ENCODE data around the gene CD8A.

CD8A gene

GRCh38 chr2:86786001-86786536 is 4.6 kb downstream of the CD8A start:
- TF ChIP-seq CTCF (conservative IDR thresholded peaks at IDR 0.05; ENCODE audit: low read depth) = no peak
- CTCF ChIA-PET = no interaction called here
- POLR2A ChIA-PET (ENCODE audit: low non-redundant PET) = no interaction called here
- H3K27ac ChIP-seq = no peak overlapping the region
- DNase-seq (ENCODE audit: low spot score) = no peak

GRCh38 chr2:86785456-86785855 is 5.3 kb downstream of the CD8A start:
- ChIA-PET POLR2A (ENCODE audit: low non-redundant PET) (no interaction called here), CTCF (no interaction called here)
- no peak for TF ChIP-seq CTCF (conservative IDR thresholded peaks at IDR 0.05; ENCODE audit: low read depth)
- H3K27ac ChIP-seq = no peak overlapping the region
- no peak for DNase-seq (ENCODE audit: low spot score)

- no peak for DNase-seq (ENCODE audit: low spot score)
- H3K27ac ChIP-seq = no peak overlapping the region
- POLR2A ChIA-PET (ENCODE audit: low non-redundant PET) = no interaction called here
- CTCF ChIA-PET = interaction anchor here (0.6 kb wide), 1 partner anchor 9 kb away, joined by 3 read pairs; no protein-coding TSS in a partner anchor
- TF ChIP-seq CTCF (conservative IDR thresholded peaks at IDR 0.05; ENCODE audit: low read depth) = no peak
These were observed 6.9 kb downstream of the CD8A start for GRCh38 chr2:86783615-86784339.

GRCh38 chr2:86782748-86783147 is 8.0 kb downstream of the CD8A start:
- DNase-seq (ENCODE audit: low spot score) = no peak
- CTCF ChIA-PET = interaction anchor here (0.6 kb wide), 1 partner anchor 26 kb away, joined by 3 read pairs; no protein-coding TSS in a partner anchor
- no peak for TF ChIP-seq CTCF (conservative IDR thresholded peaks at IDR 0.05; ENCODE audit: low read depth)
- POLR2A ChIA-PET (ENCODE audit: low non-redundant PET) = interaction anchor here (0.6 kb wide), 1 partner anchor 1264 kb away, joined by 3 read pairs; no protein-coding TSS in a partner anchor
- H3K27ac ChIP-seq = no peak overlapping the region

GRCh38 chr2:86781363-86781762 is 9.3 kb downstream of the CD8A start:
- no peak overlapping the region for H3K27ac ChIP-seq
- CTCF ChIA-PET = no interaction called here
- no peak for TF ChIP-seq CTCF (conservative IDR thresholded peaks at IDR 0.05; ENCODE audit: low read depth)
- POLR2A ChIA-PET (ENCODE audit: low non-redundant PET) = no interaction called here
- DNase-seq (ENCODE audit: low spot score) = no peak

GRCh38 chr2:86779971-86780370 is 10.7 kb downstream of the CD8A start:
- POLR2A ChIA-PET (ENCODE audit: low non-redundant PET) = no interaction called here
- no peak overlapping the region for H3K27ac ChIP-seq
- TF ChIP-seq CTCF (conservative IDR thresholded peaks at IDR 0.05; ENCODE audit: low read depth) = no peak
- CTCF ChIA-PET = interaction anchor here (0.7 kb wide), 1 partner anchor 15 kb away, joined by 5 read pairs; no protein-coding TSS in a partner anchor
- no peak for DNase-seq (ENCODE audit: low spot score)

Data from RWPE1 (cell line).